PC-9 (cell line): ENCODE data around the gene UNC93A.
"Not testable (repeated sequence)": the region's sequence is repeated elsewhere in the genome, so short reads cannot be mapped to it uniquely, and the experiment has no call there.

Source experiments
- CTCF ChIP-seq: fragments of 200-600 bp; sonication (generic); conservative IDR thresholded peaks from 2 replicates; pipeline ENCODE4 v1.6.1; 2017; ENCODE audit warnings: mixed run types, antibody characterized with exemption, mild to moderate bottlenecking, moderate library complexity
- EZH2 ChIP-seq: fragments of 200-600 bp; sonication (generic); IDR thresholded peaks from 2 replicates; pipeline ENCODE4 v1.8.0; 2017; ENCODE audit warnings: antibody characterized with exemption, low read depth

- not testable (repeated sequence) for TF ChIP-seq CTCF, EZH2
Measured at GRCh38 chr6:167248878-167249455, 42.1 kb upstream of the UNC93A start.
